ENCODE measurements around the gene NTN5. TPM values are rescaled to one million over a fixed set of nuclear protein-coding genes. Genes with fewer than 3 reads are reported as not detected.
A peak's percentile ranks its signal among the peaks of the same experiment; 100 is the strongest.

NTN5 gene
- total RNA-seq, 1 experiment from 2014 or later, result 0.55 TPM

DNA sequence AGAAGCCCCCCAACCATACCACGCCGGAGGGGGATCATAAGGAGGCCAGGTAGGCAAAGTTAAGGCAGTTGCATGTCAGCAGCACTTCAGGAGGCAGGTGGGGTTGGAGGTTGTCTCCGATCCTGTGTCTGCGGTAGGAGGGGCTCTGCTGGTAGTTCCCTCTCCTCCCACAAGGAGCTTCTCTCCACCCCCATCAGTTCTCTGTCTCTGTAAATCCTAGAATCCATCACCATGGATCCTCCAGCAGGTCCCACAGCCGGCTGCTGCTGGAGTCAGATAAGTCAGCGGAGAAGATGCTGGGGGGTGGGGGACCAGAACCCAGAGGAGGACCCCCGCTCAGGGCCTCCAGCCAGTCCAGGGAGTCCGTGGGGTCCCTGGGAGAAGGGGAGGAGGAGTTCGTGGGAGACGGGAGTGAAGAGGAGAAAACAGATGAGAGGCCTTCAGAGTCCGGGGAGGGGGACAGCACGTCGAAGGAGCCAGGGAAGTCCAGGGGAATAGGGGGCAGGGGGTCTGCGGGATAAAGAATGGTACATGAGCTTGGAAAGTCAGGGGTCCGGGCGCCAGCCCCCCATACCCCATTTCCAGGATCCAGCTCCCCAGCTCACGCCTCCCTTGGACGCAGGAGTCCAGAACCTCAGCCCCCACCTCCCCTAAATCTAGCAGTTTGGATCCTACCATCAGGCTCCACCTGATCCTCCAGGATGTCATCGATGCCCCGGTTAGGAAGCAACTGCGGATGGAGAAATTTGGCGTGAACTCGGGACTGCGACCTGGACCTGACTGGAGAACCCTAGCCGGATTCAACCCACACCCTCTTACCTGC lies 40.4 kb upstream of the NTN5 start:
- WGBS (ENCODE audit: extremely low coverage, insufficient read length, low lambda C conversion rate), result no CpG with 5 or more reads among the region's 25 CpGs
- no peaks in the 10 kb centered on the region for H3K79me2 ChIP-seq (ENCODE audit: insufficient read depth, low read length)
- H4K8ac ChIP-seq (replicated peaks; ENCODE audit: insufficient read length, low read depth, low read length), result no peak overlapping the region
- peak overlapping the region; percentile 64 for H3K4me2 ChIP-seq (ENCODE audit: insufficient read depth, insufficient read length, low read length)
- H2AFZ ChIP-seq (ENCODE audit: low read length), result no peak overlapping the region
- H4K91ac ChIP-seq (ENCODE audit: insufficient read length, low read depth, low read length), result no peak overlapping the region
- H3K18ac ChIP-seq (ENCODE audit: insufficient read length, low read depth, low read length), result no peak overlapping the region
- no peak overlapping the region for H3K27ac ChIP-seq (ENCODE audit: insufficient read length, low read depth, low read length)
- no peak overlapping the region for H3K56ac ChIP-seq (ENCODE audit: insufficient read length, low read depth, low read length)
- TF ChIP-seq, protein P1, sequence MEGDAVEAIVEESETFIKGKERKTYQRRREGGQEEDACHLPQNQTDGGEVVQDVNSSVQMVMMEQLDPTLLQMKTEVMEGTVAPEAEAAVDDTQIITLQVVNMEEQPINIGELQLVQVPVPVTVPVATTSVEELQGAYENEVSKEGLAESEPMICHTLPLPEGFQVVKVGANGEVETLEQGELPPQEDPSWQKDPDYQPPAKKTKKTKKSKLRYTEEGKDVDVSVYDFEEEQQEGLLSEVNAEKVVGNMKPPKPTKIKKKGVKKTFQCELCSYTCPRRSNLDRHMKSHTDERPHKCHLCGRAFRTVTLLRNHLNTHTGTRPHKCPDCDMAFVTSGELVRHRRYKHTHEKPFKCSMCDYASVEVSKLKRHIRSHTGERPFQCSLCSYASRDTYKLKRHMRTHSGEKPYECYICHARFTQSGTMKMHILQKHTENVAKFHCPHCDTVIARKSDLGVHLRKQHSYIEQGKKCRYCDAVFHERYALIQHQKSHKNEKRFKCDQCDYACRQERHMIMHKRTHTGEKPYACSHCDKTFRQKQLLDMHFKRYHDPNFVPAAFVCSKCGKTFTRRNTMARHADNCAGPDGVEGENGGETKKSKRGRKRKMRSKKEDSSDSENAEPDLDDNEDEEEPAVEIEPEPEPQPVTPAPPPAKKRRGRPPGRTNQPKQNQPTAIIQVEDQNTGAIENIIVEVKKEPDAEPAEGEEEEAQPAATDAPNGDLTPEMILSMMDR (conservative IDR thresholded peaks at IDR 0.05), result peak; percentile 50
- H4K5ac ChIP-seq (ENCODE audit: insufficient read length, low read depth, low read length), result no peak overlapping the region
- H2BK5ac ChIP-seq (ENCODE audit: insufficient read length, low read length), result no peak overlapping the region
- Mint-ChIP-seq H3K4me1 (peaks cover 26 to 39% of the 10 kb centered on the region in 2 experiments), H3K4me3 (peak overlapping the region; percentile 79 to 95), H3K27me3 (ENCODE audit: low read depth) (peaks cover 4% of the 10 kb centered on the region), H3K27ac (peak overlapping the region in 1 of 3 experiments; percentile 42; a peak in 2 of 7 replicates), H3K9me3 (peaks cover 5 to 6% of the 10 kb centered on the region in 2 experiments; a peak in 4 of 5 replicates), H3K36me3 (ENCODE audit: insufficient read depth in 1 of 3, low read depth in 3 of 3) (peaks cover 8 to 11% (median 8%) of the 10 kb centered on the region in 3 experiments; a peak in 6 of 7 replicates)
- no peaks in the 10 kb centered on the region for H4K20me1 ChIP-seq (ENCODE audit: control insufficient read depth, insufficient read depth, insufficient read length)
- H3K79me1 ChIP-seq (ENCODE audit: insufficient read depth, low read depth, low read length, poor library complexity, severe bottlenecking), result no peaks in the 10 kb centered on the region
- H2AK5ac ChIP-seq (ENCODE audit: insufficient read length, low read length), result no peak overlapping the region
- DNase-seq, result peak; percentile 83
- H2BK12ac ChIP-seq (ENCODE audit: insufficient read length, low read depth, low read length), result no peak overlapping the region
- no peak overlapping the region for H2BK120ac ChIP-seq (ENCODE audit: low read depth, low read length, poor library complexity, severe bottlenecking)
- no peak overlapping the region for H3K23ac ChIP-seq (ENCODE audit: insufficient read length, low read depth, low read length)
- H2BK20ac ChIP-seq (ENCODE audit: low read depth, low read length, poor library complexity, severe bottlenecking), result no peak overlapping the region
- no peak overlapping the region for H3K14ac ChIP-seq (ENCODE audit: insufficient read depth, low read length)
- H3K23me2 ChIP-seq (ENCODE audit: insufficient read length, low read depth, low read length, poor library complexity, severe bottlenecking), result peaks cover 8% of the 10 kb centered on the region
- no peaks in the 10 kb centered on the region for H3K27me3 ChIP-seq (ENCODE audit: insufficient read depth, low read length)
- no peaks in the 10 kb centered on the region for H3K9me3 ChIP-seq (ENCODE audit: control insufficient read depth, low read depth, low read length)
- peak overlapping the region; percentile 16 for H3K9ac ChIP-seq (ENCODE audit: extremely low read depth, insufficient read length, low read length)
- H3T11ph ChIP-seq (ENCODE audit: low read length), result no peak overlapping the region
- no peaks in the 10 kb centered on the region; the same call in 1 of the 2 replicates for H3K4me1 ChIP-seq (ENCODE audit: insufficient read depth, low read length)
- H2BK15ac ChIP-seq (ENCODE audit: low read depth, low read length), result no peak overlapping the region
- H3K4ac ChIP-seq (ENCODE audit: low read depth, low read length), result no peak overlapping the region
